MG63 (cell line): ENCODE data around the gene MORN1. TPM values are rescaled to one million over a fixed set of nuclear protein-coding genes. Genes with fewer than 3 reads are reported as not detected.
"Not testable (repeated sequence)": the region's sequence is repeated elsewhere in the genome, so short reads cannot be mapped to it uniquely, and the experiment has no call there.

ENCODE experiments used
- DNase-seq: peaks from one replicate; pipeline ENCODE4 v3.0.0-alpha.2; 2020
- H3K27me3 ChIP-seq: fragments of 250-450 bp; sonication (Bioruptor Pico); 2 replicates; pipeline ENCODE4 v1.5.1; 2020; ENCODE audit warnings: mild to moderate bottlenecking, moderate library complexity
- H3K36me3 ChIP-seq: fragments of 250-450 bp; sonication (Bioruptor Pico); 2 replicates; pipeline ENCODE4 v1.5.1; 2020; ENCODE audit warnings: mild to moderate bottlenecking, moderate library complexity
- H3K4me3 ChIP-seq: fragments of 250-450 bp; sonication (Bioruptor Pico); 2 replicates; pipeline ENCODE4 v1.5.1; 2020; ENCODE audit warnings: mild to moderate bottlenecking, moderate library complexity
- H3K9me3 ChIP-seq: fragments of 250-450 bp; sonication (Bioruptor Pico); 2 replicates; pipeline ENCODE4 v1.5.1; 2020; ENCODE audit warnings: mild to moderate bottlenecking, moderate library complexity
- total RNA-seq: library from RNA; depleted of rRNA; stranded (reverse); fragments of >200 nt; shearing (Covaris generic); gene quantifications from 2 replicates; pipeline ENCODE4 v1.2.3, GENCODE V29; 2014; ENCODE audit warnings: low replicate concordance; rRNA removed

Gene MORN1
- 10.3 and 20.5 TPM in 2 replicates for total RNA-seq

GRCh38 chr1:2391041-2391930 is at the start of gene MORN1, which contains the start of gene RER1:
TSS of gene MORN1 (minus strand) at chr1:2391554. CDS start at chr1:2391533, 21 bp downstream.
TSS of gene RER1 (plus strand) at chr1:2391841. CDS start at chr1:2395791, 3,950 bp downstream.
- H3K9me3 ChIP-seq: no peaks in the 10 kb centered on the region
- H3K27me3 ChIP-seq: no peaks in the 10 kb centered on the region
- H3K36me3 ChIP-seq: peaks cover 47% of the 10 kb centered on the region
- peak; percentile 99 for DNase-seq
- peak within 1 kb of the TSS; percentile 97 for H3K4me3 ChIP-seq

GRCh38 chr1:2440346-2440745 is 49.0 kb upstream of the MORN1 start:
- not testable (repeated sequence) for H3K36me3 ChIP-seq, DNase-seq, H3K4me3 ChIP-seq, H3K9me3 ChIP-seq
- H3K27me3 ChIP-seq: peaks cover 13% of the 10 kb centered on the region

GRCh38 chr1:2439369-2439768 is 48.0 kb upstream of the MORN1 start:
- no peak overlapping the region for H3K4me3 ChIP-seq
- H3K36me3 ChIP-seq: no peaks in the 10 kb centered on the region
- no peak for DNase-seq
- H3K27me3 ChIP-seq: peaks cover 16% of the 10 kb centered on the region
- H3K9me3 ChIP-seq: no peaks in the 10 kb centered on the region

GRCh38 chr1:2438641-2439040 is 47.3 kb upstream of the MORN1 start:
- H3K4me3 ChIP-seq: no peak overlapping the region
- no peaks in the 10 kb centered on the region for H3K9me3 ChIP-seq
- H3K36me3 ChIP-seq: no peaks in the 10 kb centered on the region
- H3K27me3 ChIP-seq: peaks cover 18% of the 10 kb centered on the region
- DNase-seq: no peak

- Histone ChIP-seq H3K27me3 (peaks cover 21% of the 10 kb centered on the region), H3K36me3 (no peaks in the 10 kb centered on the region), H3K4me3 (no peak overlapping the region), H3K9me3 (no peaks in the 10 kb centered on the region)
- peak; percentile 36 for DNase-seq
Observed at GRCh38 chr1:2438038-2438437, 46.7 kb upstream of the MORN1 start.

GRCh38 chr1:2437617-2438016 is 46.3 kb upstream of the MORN1 start:
- peaks cover 25% of the 10 kb centered on the region for H3K27me3 ChIP-seq
- H3K9me3 ChIP-seq: no peaks in the 10 kb centered on the region
- H3K4me3 ChIP-seq: no peak overlapping the region
- no peaks in the 10 kb centered on the region for H3K36me3 ChIP-seq
- no peak for DNase-seq

- Histone ChIP-seq H3K27me3 (peaks cover 25% of the 10 kb centered on the region), H3K9me3 (no peaks in the 10 kb centered on the region), H3K36me3 (no peaks in the 10 kb centered on the region), H3K4me3 (no peak overlapping the region)
- DNase-seq: no peak
Observed at GRCh38 chr1:2436876-2437275, 45.5 kb upstream of the MORN1 start.

GRCh38 chr1:2435746-2436355 is 44.5 kb upstream of the MORN1 start:
- Histone ChIP-seq H3K36me3 (no peaks in the 10 kb centered on the region), H3K9me3 (no peaks in the 10 kb centered on the region), H3K27me3 (peaks cover 25% of the 10 kb centered on the region), H3K4me3 (no peak overlapping the region)
- no peak for DNase-seq

- no peak overlapping the region for H3K4me3 ChIP-seq
- H3K36me3 ChIP-seq: no peaks in the 10 kb centered on the region
- peaks cover 25% of the 10 kb centered on the region for H3K27me3 ChIP-seq
- H3K9me3 ChIP-seq: no peaks in the 10 kb centered on the region
- no peak for DNase-seq
Observed at GRCh38 chr1:2435091-2435490, 43.7 kb upstream of the MORN1 start.

- H3K27me3 ChIP-seq: peaks cover 25% of the 10 kb centered on the region
- DNase-seq: no peak
- no peak overlapping the region for H3K4me3 ChIP-seq
- H3K36me3 ChIP-seq: no peaks in the 10 kb centered on the region
- no peaks in the 10 kb centered on the region for H3K9me3 ChIP-seq
Observed at GRCh38 chr1:2433936-2434655, 42.7 kb upstream of the MORN1 start.

GRCh38 chr1:2433196-2433595 is 41.8 kb upstream of the MORN1 start:
- Histone ChIP-seq H3K27me3 (peaks cover 25% of the 10 kb centered on the region), H3K9me3 (no peaks in the 10 kb centered on the region), H3K4me3 (no peak overlapping the region), H3K36me3 (no peaks in the 10 kb centered on the region)
- DNase-seq: no peak

GRCh38 chr1:2432441-2432844 is 41.1 kb upstream of the MORN1 start:
- no peaks in the 10 kb centered on the region for H3K9me3 ChIP-seq
- DNase-seq: no peak
- peaks cover 25% of the 10 kb centered on the region for H3K27me3 ChIP-seq
- H3K36me3 ChIP-seq: no peaks in the 10 kb centered on the region
- H3K4me3 ChIP-seq: no peak overlapping the region

GRCh38 chr1:2431518-2431917 is 40.2 kb upstream of the MORN1 start:
- no peak overlapping the region for H3K4me3 ChIP-seq
- no peaks in the 10 kb centered on the region for H3K36me3 ChIP-seq
- H3K27me3 ChIP-seq: peaks cover 25% of the 10 kb centered on the region
- DNase-seq: no peak
- H3K9me3 ChIP-seq: no peaks in the 10 kb centered on the region

- Histone ChIP-seq H3K4me3 (no peak overlapping the region), H3K36me3 (no peaks in the 10 kb centered on the region), H3K27me3 (peaks cover 25% of the 10 kb centered on the region), H3K9me3 (no peaks in the 10 kb centered on the region)
- no peak for DNase-seq
Observed at GRCh38 chr1:2431103-2431502, 39.7 kb upstream of the MORN1 start.

GRCh38 chr1:2430592-2430973 is 39.2 kb upstream of the MORN1 start:
- H3K36me3 ChIP-seq: no peaks in the 10 kb centered on the region
- H3K27me3 ChIP-seq: peaks cover 24% of the 10 kb centered on the region
- no peaks in the 10 kb centered on the region for H3K9me3 ChIP-seq
- H3K4me3 ChIP-seq: no peak overlapping the region
- no peak for DNase-seq

GRCh38 chr1:2429780-2430591 is 38.6 kb upstream of the MORN1 start:
- peaks cover 22% of the 10 kb centered on the region for H3K27me3 ChIP-seq
- no peak for DNase-seq
- no peak overlapping the region for H3K4me3 ChIP-seq
- H3K36me3 ChIP-seq: no peaks in the 10 kb centered on the region
- no peaks in the 10 kb centered on the region for H3K9me3 ChIP-seq
